ENCODE data around the gene ALOX15.
"Not testable (repeated sequence)": the region's sequence is repeated elsewhere in the genome, so short reads cannot be mapped to it uniquely, and the experiment has no call there.

ALOX15 gene

GRCh38 chr17:4592240-4593005 lies 49.1 kb downstream of the ALOX15 start:
- DNase-seq (ENCODE audit: low read depth), result no peak

- DNase-seq (ENCODE audit: low read depth), result no peak
These were observed 49.9 kb downstream of the ALOX15 start for GRCh38 chr17:4591529-4591928.

GRCh38 chr17:4590981-4591453 lies 50.5 kb downstream of the ALOX15 start:
- DNase-seq (ENCODE audit: low read depth), result no peak

GRCh38 chr17:4590042-4590441 lies 51.4 kb downstream of the ALOX15 start:
- DNase-seq (ENCODE audit: low read depth), result not testable (repeated sequence)

GRCh38 chr17:4588898-4589625 lies 52.4 kb downstream of the ALOX15 start:
- no peak for DNase-seq (ENCODE audit: low read depth)

- no peak for DNase-seq (ENCODE audit: low read depth)
These were observed 53.1 kb downstream of the ALOX15 start for GRCh38 chr17:4588391-4588790.

GRCh38 chr17:4587803-4588202 lies 53.7 kb downstream of the ALOX15 start:
- no peak for DNase-seq (ENCODE audit: low read depth)

- DNase-seq (ENCODE audit: low read depth), result no peak
These were observed 54.3 kb downstream of the ALOX15 start for GRCh38 chr17:4587195-4587594.

GRCh38 chr17:4586043-4586442 lies 55.4 kb downstream of the ALOX15 start:
- no peak for DNase-seq (ENCODE audit: low read depth)

- DNase-seq (ENCODE audit: low read depth), result no peak
These were observed 55.9 kb downstream of the ALOX15 start for GRCh38 chr17:4585638-4585994.

- no peak for DNase-seq (ENCODE audit: low read depth)
These were observed 56.4 kb downstream of the ALOX15 start for GRCh38 chr17:4584917-4585637.

- DNase-seq (ENCODE audit: low read depth), result no peak
These were observed 57.2 kb downstream of the ALOX15 start, which contains the start of gene SMTNL2 for GRCh38 chr17:4584101-4584916. Gene SMTNL2, plus strand, starts transcription at chr17:4584529. Its CDS starts 77 bp downstream, at chr17:4584606.

GRCh38 chr17:4583782-4584100 lies 57.7 kb downstream of the ALOX15 start:
- no peak for DNase-seq (ENCODE audit: low read depth)

- DNase-seq (ENCODE audit: low read depth), result no peak
These were observed 58.3 kb downstream of the ALOX15 start for GRCh38 chr17:4583206-4583605.

- DNase-seq (ENCODE audit: low read depth), result no peak
These were observed 58.8 kb downstream of the ALOX15 start for GRCh38 chr17:4582691-4583090.

GRCh38 chr17:4582101-4582501 lies 59.4 kb downstream of the ALOX15 start:
- DNase-seq (ENCODE audit: low read depth), result no peak

Measured in activated T-helper 9 cell treated with anti-CD3 and anti-CD28 coated beads, Interleukin-2, amount 50 U/mL, for 16 hours (primary cell).